GM21825 (cell line): ENCODE data around the gene CD8A.
"Not testable (repeated sequence)": the region's sequence is repeated elsewhere in the genome, so short reads cannot be mapped to it uniquely, and the experiment has no call there.

Experiments
- ATAC-seq: cut with Tn5 transposase; IDR thresholded peaks from one replicate; pipeline ENCODE4 v1.9.1; 2021; ENCODE audit warnings: mild to moderate bottlenecking, moderate library complexity; ENCODE audit not compliant: unreplicated experiment

The CD8A gene

DNA sequence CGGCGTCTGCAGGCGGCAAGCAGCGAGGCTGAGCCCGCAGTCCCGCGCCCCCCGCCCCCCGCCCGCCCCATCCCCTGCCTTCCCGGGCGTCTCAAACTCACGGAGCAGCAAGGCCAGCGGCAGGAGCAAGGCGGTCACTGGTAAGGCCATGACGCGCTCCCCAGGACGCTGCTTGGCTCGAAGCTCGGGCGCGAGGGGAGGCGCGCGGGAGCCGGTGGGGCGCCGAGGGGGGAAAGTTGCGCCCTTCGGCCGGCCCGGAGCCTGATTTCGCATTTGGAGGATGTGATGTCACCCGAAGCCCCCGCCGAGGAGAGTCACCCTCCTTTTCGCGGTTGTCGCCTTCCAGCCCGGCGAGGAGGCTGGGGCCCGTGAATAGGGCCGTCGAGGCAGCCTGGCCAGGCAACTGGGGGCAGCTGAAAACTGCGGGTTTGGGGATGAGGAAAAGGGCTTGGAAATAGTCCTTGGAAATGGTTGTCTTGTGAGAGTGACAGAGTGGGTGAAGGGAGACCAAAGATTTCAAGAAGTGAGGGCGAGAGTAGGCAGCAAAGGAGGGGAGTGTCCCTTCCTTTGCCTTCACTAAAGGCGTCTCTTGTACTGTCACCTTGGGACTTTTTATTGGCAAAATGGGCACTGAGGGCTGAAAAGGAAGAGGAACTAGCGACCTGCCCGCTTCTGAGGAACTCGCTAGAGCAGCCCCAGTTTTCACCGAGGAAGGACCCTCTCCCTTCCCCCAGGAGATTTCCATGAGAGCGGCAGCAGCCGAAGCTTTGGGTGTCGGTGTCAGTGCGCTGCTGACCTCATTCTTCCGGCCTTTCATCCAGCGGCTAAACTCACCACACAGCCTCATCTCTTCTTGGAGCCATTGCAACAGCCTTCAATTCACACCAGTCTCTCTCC lies at the start of gene CD8A:
CD8A (minus strand) TSS at position 238 of the 897 bp plus-strand sequence; CDS start at position 150, 88 bp downstream.
- no peak for ATAC-seq

DNA sequence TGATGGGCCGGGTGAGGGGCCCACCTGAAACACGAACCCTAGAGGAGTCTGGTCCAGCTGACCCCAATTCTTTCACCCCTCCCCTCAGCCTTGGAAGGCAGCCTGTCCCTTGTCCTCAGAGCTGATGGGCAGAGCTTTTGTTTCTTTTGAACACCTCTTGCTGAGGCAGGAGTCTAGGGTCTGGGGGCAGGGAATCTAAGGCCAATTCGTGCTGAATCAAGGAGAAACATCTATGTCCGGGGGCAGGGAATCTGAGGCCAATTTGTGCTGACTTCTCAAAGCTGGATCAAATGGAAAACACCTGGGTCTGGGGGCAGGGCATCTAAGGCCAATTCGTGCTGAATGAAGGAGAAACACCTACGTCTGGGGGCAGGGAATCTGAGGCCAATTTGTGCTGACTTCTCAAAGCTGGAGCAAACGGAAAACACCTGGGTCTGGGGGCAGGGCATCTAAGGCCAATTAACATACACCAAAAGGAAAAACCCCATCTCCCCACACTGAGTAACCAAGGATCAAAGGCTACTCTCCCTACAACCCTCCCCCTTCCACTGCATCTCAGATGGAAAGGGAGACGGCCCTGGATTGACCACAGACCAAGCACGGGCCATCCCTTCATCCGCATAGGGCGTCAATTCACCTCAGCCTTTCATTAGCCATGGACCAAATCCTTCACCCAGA lies 49.3 kb upstream of the CD8A start:
- not testable (repeated sequence) for ATAC-seq

DNA sequence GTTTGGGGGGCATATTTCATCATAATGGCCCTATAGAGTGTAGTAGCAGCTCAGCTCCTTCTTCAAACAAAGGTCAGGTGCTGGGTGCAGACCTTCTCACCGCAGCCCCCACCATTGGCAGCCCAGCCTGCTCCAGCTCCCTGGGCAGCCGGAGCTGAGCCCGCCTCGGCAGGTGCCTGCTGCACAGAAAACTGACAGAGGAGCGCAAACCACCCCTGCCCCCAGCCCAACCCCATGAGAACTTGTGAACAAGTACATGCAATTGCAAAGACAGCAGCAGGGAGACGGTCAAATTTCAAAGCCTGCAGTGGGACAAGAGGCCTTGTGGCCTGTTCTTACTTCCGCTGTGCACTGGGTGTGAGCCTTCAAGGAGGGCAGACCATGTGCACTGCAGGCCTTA lies 48.7 kb upstream of the CD8A start:
- not testable (repeated sequence) for ATAC-seq

DNA sequence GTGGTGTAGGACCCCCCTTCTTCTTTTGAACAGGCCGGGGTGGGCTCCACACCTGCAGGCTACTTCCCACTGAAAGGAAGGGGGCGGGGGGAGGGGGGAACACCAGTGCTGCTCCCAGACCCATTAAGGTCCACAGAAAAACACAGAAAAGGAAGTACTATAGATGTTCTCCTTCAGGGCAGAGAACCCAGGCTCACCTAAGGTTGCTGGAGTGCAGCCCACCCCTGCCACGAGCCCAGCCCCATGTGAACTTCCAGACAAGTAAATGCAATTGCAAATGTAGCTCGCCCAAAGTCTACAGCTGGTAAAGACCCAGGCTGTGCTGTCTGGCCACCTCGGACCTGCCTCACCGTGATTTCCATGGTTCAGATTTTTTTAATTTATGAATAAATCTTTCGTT lies 47.0 kb upstream of the CD8A start:
- not testable (repeated sequence) for ATAC-seq

GRCh38 chr2:86836915-86837695 lies 46.4 kb upstream of the CD8A start:
- ATAC-seq: not testable (repeated sequence)

DNA sequence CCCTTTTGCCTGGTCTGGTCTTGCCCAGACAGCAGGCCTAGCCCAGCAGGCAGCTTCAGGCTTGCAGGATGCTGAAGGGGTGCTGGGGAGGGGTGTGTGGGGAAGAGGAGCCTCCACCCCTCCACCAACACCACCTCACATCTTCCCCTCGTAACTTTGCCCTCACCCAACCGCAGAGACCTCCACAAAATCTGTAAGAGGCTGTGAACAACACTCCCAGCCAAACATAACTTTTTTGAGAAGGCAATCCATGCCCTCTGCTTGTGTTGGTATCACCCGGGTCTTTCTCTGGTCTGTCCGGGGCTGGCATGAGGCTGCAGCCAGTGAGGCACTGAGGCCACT lies 44.8 kb upstream of the CD8A start:
- not testable (repeated sequence) for ATAC-seq

DNA sequence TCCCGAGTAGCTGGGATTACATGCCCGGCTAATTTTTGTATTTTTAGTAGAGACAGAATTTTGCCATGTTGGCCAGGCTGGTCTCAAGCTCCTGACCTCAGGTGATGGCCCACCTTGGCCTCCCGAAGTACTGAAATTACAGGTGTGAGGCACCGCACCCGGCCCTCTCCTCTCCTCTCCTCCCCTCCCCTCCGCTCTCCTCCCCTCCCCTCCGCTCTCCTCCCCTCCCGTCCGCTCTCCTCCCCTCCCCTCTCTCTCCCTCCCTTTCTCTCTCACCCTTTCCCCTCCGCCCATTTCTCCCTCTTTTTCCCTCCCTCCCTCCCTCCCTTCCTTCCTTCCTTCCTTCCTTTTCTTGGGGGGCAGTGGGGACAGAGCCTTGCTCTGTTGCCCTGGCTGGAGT lies 42.6 kb upstream of the CD8A start:
- no peak for ATAC-seq

- ATAC-seq: no peak
Observed at GRCh38 chr2:86832334-86833096, 41.8 kb upstream of the CD8A start.

DNA sequence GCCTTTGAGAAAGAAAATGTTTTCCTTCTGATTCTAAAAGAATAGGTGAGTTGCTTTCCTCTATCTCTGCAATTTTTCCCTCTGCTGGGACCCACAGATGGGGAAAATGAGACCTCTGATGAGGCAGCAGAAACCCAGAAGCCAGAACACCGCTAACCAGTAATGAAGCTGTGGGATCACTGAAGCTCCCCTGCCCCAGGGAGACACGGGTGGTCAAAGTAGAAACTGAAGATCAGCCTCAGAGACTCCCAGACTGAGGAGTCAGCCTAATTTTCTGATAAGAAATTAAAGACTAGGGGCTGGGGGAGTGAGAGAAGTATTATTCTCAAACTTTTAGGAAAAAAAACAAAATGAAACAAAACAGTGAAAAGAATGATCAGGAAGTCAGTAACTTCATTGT lies 40.8 kb upstream of the CD8A start:
- ATAC-seq: no peak

GRCh38 chr2:86826951-86827350 lies 36.2 kb upstream of the CD8A start:
- ATAC-seq: no peak

DNA sequence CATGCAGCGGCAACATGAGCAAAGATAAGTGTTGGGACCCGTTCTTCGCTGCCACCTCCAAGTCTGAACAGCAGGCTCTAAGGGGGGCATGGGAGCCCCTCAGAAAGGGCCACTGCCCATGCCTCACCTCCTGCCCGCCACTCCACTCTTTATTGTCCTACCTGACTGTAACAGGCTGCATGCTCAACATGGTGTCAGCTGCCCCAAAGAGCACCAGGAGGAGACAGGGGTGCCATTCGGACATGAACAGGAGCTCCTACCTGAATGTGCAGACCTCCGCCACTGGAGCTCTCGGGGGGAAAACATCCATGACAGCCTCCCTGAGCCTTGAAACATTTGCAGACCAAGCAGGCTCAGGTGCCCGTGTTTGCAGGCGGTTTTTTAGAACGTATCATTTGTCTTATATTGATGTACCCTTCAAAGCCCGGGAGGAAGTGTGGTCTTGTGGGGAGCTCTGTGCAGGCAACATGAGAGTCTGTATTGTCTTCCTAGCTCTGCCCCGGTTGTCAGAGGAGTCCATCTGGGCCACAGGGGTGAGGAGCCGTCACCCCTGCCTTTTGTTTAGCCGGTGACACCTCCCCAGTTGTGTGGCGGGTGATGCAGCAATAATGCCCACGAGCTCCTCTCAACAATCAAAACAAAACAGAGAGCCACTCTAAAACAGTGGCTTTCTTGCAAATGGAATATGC lies 35.1 kb upstream of the CD8A start:
- no peak for ATAC-seq

DNA sequence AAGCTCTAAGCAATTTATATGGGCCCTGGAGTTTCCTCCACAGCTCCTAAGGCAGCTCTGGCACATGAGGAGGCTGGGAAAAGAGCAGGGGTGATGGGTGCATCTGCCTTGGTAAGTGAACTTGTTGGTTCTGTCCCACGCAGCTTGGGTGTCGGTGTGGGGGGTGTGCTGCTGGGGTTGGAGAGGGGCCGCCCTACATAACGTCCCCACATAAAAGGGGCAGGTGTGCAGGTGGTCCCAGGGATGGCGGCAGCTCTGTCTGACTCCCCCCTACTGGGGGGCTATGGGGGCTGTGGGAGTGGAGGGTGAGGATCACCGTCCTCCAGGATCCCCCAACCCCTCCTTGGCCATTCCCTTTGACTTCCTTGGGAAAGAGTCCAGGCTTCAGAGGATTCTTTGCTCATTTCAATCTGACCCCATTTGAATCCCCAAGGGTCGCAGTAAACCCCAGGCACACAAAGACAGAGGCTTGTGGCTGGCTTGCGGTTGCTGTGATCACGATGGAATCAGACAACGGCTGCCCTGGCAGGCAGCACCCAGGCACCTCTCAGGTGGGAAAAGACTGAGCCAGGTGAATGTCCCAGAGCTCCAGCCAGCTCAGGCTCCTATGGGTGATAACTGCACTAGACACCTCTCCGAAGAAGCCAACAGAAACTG lies 34.5 kb upstream of the CD8A start:
- ATAC-seq: no peak

DNA sequence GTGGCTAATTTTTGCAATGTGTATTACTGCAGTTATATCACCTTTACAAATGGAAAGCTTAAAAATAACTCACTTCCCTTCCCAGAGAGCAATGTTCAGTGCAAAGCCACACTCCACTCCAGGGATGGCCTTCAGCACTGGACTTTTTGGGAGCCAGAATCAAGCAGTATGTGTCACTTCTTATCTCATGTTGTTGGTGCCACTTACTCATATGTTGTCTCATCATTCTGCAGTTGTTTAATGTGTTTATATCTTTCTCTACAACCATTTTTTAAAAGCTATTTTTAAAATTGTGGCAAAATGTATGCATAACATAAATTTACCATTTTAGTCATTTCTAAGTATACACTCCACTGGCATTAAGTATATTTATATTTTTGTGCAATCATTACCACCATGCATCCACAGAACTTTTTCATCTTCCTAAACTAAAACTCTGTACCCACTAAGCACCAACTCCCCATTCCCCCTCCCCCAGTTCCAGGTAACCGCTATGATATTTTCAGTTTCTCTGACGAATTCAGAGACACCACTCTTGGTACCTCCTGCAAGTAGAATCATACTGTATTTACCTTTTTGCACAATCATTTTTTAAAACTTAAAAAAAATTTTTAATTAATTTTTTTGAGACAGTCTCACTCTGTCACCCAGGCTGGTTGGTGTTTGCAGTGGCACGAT lies 32.1 kb upstream of the CD8A start:
- ATAC-seq: no peak

GRCh38 chr2:86821842-86822241 lies 31.1 kb upstream of the CD8A start:
- no peak for ATAC-seq

DNA sequence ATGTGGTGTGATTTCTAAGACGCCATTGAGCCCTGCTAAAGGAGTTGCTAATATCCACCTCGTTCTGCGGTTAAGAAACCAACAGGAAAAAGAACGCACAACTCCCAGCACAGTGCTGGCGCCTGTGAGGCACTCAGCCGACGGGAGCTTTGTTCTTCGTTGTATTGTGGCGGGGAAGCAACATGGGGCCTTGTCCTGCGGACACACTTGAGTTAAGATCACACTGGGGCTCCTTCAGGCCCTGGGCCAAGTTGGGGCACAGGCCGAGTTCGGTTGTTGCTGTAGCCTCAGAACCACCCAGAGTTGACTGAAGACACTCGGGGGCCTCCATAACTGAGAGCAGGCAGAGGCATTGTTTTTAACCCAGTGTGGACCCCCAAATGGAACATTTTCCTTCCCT lies 30.6 kb upstream of the CD8A start:
- ATAC-seq: no peak

- ATAC-seq: no peak
Observed at GRCh38 chr2:86818957-86819356, 28.2 kb upstream of the CD8A start.

DNA sequence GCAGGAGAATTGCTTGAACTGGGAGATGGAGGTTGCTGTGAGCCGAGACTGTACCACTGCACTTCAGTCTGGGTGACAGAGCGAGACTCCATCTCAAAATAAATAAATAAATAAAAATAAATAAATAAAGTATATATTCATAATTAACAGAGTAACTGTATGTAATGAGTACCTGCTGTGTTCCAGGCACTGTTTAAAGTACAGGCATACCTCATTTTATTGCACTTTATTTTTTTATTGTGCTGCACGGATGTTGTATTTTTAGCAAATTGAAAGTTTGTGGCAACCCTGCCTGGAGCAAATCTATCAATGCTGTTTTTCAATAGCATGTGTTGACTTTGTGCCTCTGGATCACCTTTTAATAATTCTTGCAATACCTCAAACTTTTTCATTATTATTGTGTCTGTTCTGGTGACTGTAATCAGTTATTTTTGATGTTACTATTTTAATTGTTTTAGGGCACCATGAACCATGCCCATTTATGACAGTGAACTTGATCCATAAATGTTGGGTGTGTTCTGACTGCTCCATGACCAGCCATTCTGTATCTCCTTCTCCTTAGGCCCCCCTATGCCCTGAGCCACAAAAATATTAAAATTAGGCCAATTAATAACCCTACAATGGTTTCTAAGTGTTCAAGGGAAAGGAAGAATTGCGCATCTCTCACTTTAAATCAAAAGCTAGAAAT lies 27.5 kb upstream of the CD8A start:
- no peak for ATAC-seq

DNA sequence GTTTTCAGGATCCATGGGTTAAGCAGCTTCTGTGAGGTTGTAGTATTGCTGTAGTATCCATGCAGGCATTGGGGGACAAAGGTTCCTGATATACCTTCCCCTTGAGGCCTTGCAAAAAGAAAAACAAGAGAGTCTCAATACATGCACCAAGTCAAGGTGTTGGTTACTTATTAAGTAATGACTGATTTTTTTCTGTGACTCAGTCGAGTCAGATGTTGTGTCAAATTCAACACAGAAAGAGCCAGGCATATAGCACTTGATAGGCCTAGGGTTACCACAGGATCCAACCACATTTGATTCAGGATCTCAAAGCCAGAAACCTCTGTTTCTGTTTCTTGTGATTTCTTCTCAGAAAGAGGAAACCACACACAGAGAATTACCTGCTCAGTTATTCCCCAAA lies 24.9 kb upstream of the CD8A start:
- ATAC-seq: no peak
